GM19193 (cell line): ENCODE measurements around the gene FARSB.

Experiments used
- POLR2A ChIP-seq: IDR thresholded peaks from 4 replicates; pipeline ENCODE4 v1.6.1; 2011; ENCODE audit not compliant: insufficient read depth, insufficient read length; ENCODE audit errors: extremely low read depth

FARSB gene

GRCh38 chr2:222655787-222656525 lies at the start of gene FARSB:
TSS of gene FARSB (minus strand) at chr2:222656092. CDS start at chr2:222656073, 19 bp downstream.
- peak; percentile 91 for TF ChIP-seq POLR2A

- no peak for TF ChIP-seq POLR2A
Measured at GRCh38 chr2:222703886-222704285, 48.0 kb upstream of the FARSB start.

- no peak for TF ChIP-seq POLR2A
Measured at GRCh38 chr2:222703091-222703490, 47.2 kb upstream of the FARSB start.

- no peak for TF ChIP-seq POLR2A
Measured at GRCh38 chr2:222701721-222702131, 45.8 kb upstream of the FARSB start.

- no peak for TF ChIP-seq POLR2A
Measured at GRCh38 chr2:222701233-222701632, 45.3 kb upstream of the FARSB start.

- TF ChIP-seq POLR2A: no peak
Measured at GRCh38 chr2:222698276-222698675, 42.4 kb upstream of the FARSB start.

GRCh38 chr2:222693837-222694236 lies 37.9 kb upstream of the FARSB start:
- TF ChIP-seq POLR2A: no peak

GRCh38 chr2:222690564-222691200 lies 34.8 kb upstream of the FARSB start:
- TF ChIP-seq POLR2A: no peak

GRCh38 chr2:222689322-222689721 lies 33.4 kb upstream of the FARSB start:
- no peak for TF ChIP-seq POLR2A

GRCh38 chr2:222688917-222689316 lies 33.0 kb upstream of the FARSB start:
- no peak for TF ChIP-seq POLR2A

GRCh38 chr2:222686086-222686750 lies 30.3 kb upstream of the FARSB start:
- no peak for TF ChIP-seq POLR2A

GRCh38 chr2:222683805-222684204 lies 27.9 kb upstream of the FARSB start:
- TF ChIP-seq POLR2A: no peak

- no peak for TF ChIP-seq POLR2A
Measured at GRCh38 chr2:222677981-222678380, 22.1 kb upstream of the FARSB start.

GRCh38 chr2:222673883-222674282 lies 18.0 kb upstream of the FARSB start:
- no peak for TF ChIP-seq POLR2A

- no peak for TF ChIP-seq POLR2A
Measured at GRCh38 chr2:222673273-222673672, 17.4 kb upstream of the FARSB start.

- TF ChIP-seq POLR2A: no peak
Measured at GRCh38 chr2:222672068-222672401, 16.1 kb upstream of the FARSB start.
